ENCODE data around the gene SPATS1.
"Not testable (repeated sequence)": the region's sequence is repeated elsewhere in the genome, so short reads cannot be mapped to it uniquely, and the experiment has no call there.

SPATS1 gene

GRCh38 chr6:44341095-44341890 is 1.2 kb upstream of the SPATS1 start:
- no peak for DNase-seq (ENCODE audit: low read depth in 2 of 2)

- no peak for DNase-seq (ENCODE audit: low read depth in 2 of 2)
Observed at GRCh38 chr6:44342052-44342451, 398 bp upstream of the SPATS1 start.

- not testable (repeated sequence) for DNase-seq (ENCODE audit: low read depth in 2 of 2)
Observed at GRCh38 chr6:44346818-44347217, 4.4 kb downstream of the SPATS1 start.

GRCh38 chr6:44349904-44350649 is 7.6 kb downstream of the SPATS1 start:
- DNase-seq (ENCODE audit: low read depth in 2 of 2) = no peak

GRCh38 chr6:44350650-44350994 is 8.2 kb downstream of the SPATS1 start:
- DNase-seq (ENCODE audit: low read depth in 2 of 2) = not testable (repeated sequence)

- no peak for DNase-seq (ENCODE audit: low read depth in 2 of 2)
Observed at GRCh38 chr6:44352259-44352658, 9.8 kb downstream of the SPATS1 start.

- DNase-seq (ENCODE audit: low read depth in 2 of 2) = no peak
Observed at GRCh38 chr6:44353336-44353735, 10.9 kb downstream of the SPATS1 start.

GRCh38 chr6:44355640-44356039 is 13.2 kb downstream of the SPATS1 start:
- DNase-seq (ENCODE audit: low read depth in 2 of 2) = no peak

- no peak for DNase-seq (ENCODE audit: low read depth in 2 of 2)
Observed at GRCh38 chr6:44356487-44356886, 14.0 kb downstream of the SPATS1 start.

- no peak for DNase-seq (ENCODE audit: low read depth in 2 of 2)
Observed at GRCh38 chr6:44359973-44360372, 17.5 kb downstream of the SPATS1 start.

GRCh38 chr6:44361947-44362346 is 19.5 kb downstream of the SPATS1 start:
- DNase-seq (ENCODE audit: low read depth in 2 of 2) = no peak

- DNase-seq (ENCODE audit: low read depth in 2 of 2) = no peak
Observed at GRCh38 chr6:44363377-44363926, 21.0 kb downstream of the SPATS1 start.

- DNase-seq (ENCODE audit: low read depth in 2 of 2) = no peak
Observed at GRCh38 chr6:44366781-44367180, 24.3 kb downstream of the SPATS1 start.

- no peak for DNase-seq (ENCODE audit: low read depth in 2 of 2)
Observed at GRCh38 chr6:44367681-44368080, 25.2 kb downstream of the SPATS1 start.

GRCh38 chr6:44373051-44373450 is 30.6 kb downstream of the SPATS1 start:
- DNase-seq (ENCODE audit: low read depth in 2 of 2) = no peak

- DNase-seq (ENCODE audit: low read depth in 2 of 2) = no peak
Observed at GRCh38 chr6:44373787-44374186, 31.3 kb downstream of the SPATS1 start.

- no peak for DNase-seq (ENCODE audit: low read depth in 2 of 2)
Observed at GRCh38 chr6:44375071-44375470, 32.6 kb downstream of the SPATS1 start.

GRCh38 chr6:44377484-44377883 is 35.0 kb downstream of the SPATS1 start:
- no peak for DNase-seq (ENCODE audit: low read depth in 2 of 2)

- DNase-seq (ENCODE audit: low read depth in 2 of 2) = no peak
Observed at GRCh38 chr6:44377971-44378370, 35.5 kb downstream of the SPATS1 start.

GRCh38 chr6:44381739-44382138 is 39.3 kb downstream of the SPATS1 start:
- DNase-seq (ENCODE audit: low read depth in 2 of 2) = no peak

- no peak for DNase-seq (ENCODE audit: low read depth in 2 of 2)
Observed at GRCh38 chr6:44386364-44386928, 44.0 kb downstream of the SPATS1 start.

- no peak for DNase-seq (ENCODE audit: low read depth in 2 of 2)
Observed at GRCh38 chr6:44386929-44387345, 44.5 kb downstream of the SPATS1 start.

All from stimulated activated CD4-positive, alpha-beta T cell treated with anti-CD3 and anti-CD28 coated beads, Interleukin-4, amount 100 ng/mL, for 48 hours (primary cell).